ENCODE data around the gene TEX2.

GRCh38 chr17:64216000-64216337, 47.1 kb downstream of the TEX2 start:
- TF ChIP-seq EP300 (IDR thresholded peaks at IDR 0.05; ENCODE audit: low read depth) (no peak), POLR2A (IDR thresholded peaks at IDR 0.05) (no peak), CTCF (IDR thresholded peaks at IDR 0.05) (no peak), POLR2AphosphoS5 (IDR thresholded peaks at IDR 0.05) (no peak)

Data from transverse colon (tissue), 4 donors.